Adrenal gland (tissue), 12 donors: ENCODE results near the gene KLF13. TPM values are rescaled to one million over a fixed set of nuclear protein-coding genes. Genes with fewer than 3 reads are reported as not detected.

ENCODE experiments used
- DNase-seq, 7 donors: peaks; one replicate each; pipeline ENCODE4 v3.0.0-alpha.2; 2019 to 2020
- H3K27ac ChIP-seq, 5 donors: fragments of 200-600 bp; sonication (generic) in 4 of 5; 1 replicate in 3 of 5; 2 replicates in 2 of 5; pipeline versions ENCODE4 v1.5.1 to v1.8.0; 2016 to 2020; ENCODE audit warnings: mild to moderate bottlenecking in 1 of 5
- H3K27me3 ChIP-seq: fragments of 200-600 bp; 2 replicates; pipeline ENCODE4 v1.8.0; 2021
- H3K36me3 ChIP-seq, 2 donors: fragments of 200-600 bp; replicated peaks in 1 of 2; 1 replicate in 1 of 2; 2 replicates in 1 of 2; pipeline versions ENCODE4 v1.5.1 to v1.8.0; 2018 to 2022
- H3K4me1 ChIP-seq, 2 donors: fragments of 200-600 bp; replicated peaks in 1 of 2; 1 replicate in 1 of 2; 2 replicates in 1 of 2; pipeline versions ENCODE4 v1.5.1 to v1.8.0; 2018 to 2021
- H3K4me3 ChIP-seq, 4 donors: fragments of 200-600 bp; sonication (generic) in 3 of 4; one replicate each; pipeline ENCODE4 v1.5.1; 2016 to 2018
- H3K9me3 ChIP-seq, 3 donors: fragments of 200-600 bp; sonication (generic) in 1 of 3; replicated peaks in 1 of 3; 1 replicate in 2 of 3; 2 replicates in 1 of 3; pipeline versions ENCODE4 v1.5.1 to v1.8.0; 2016 to 2021
- CTCF ChIP-seq, 6 experiments: fragments of 450-650 bp in 4 of 6; fragments of 200-600 bp in 2 of 6; sonication (generic) in 1 of 6; IDR thresholded peaks; 1 replicate in 5 of 6; 2 replicates in 1 of 6; pipeline versions ENCODE4 v1.5.1 to v1.8.0; 2016 to 2021; ENCODE audit warnings: antibody characterized with exemption in 6 of 6, mild to moderate bottlenecking in 2 of 6, moderate library complexity in 1 of 6
- POLR2A ChIP-seq, 2 donors: fragments of 450-650 bp; IDR thresholded peaks; one replicate each; pipeline ENCODE4 v1.6.1; 2017; ENCODE audit warnings: antibody characterized with exemption in 2 of 2, mild to moderate bottlenecking in 2 of 2, moderate library complexity in 1 of 2
- WGBS, 4 donors: extraction: QIAGEN DNeasy Blood & Tissue Kit in 2 of 4; methylation state at CpG; one replicate each; pipeline versions ENCODE4 v1.1.5 to v1.1.7; 2013 to 2017; 5-methylcytosine and 5-hydroxymethylcytosine counted together
- intact Hi-C, 2 donors: fragments of 100-400 bp; cut with DNase I; formaldehyde crosslinking; loops; one replicate each; pipeline versions ENCODE4 v1.14.1 to v1.15.0; 2022 to 2023
- polyA plus RNA-seq, 3 donors: library from polyadenylated mRNA; stranded (reverse); fragments of 200-250 nt in 2 of 3; fragments of 350-450 nt in 1 of 3; fragmentation: Illumina TruSeq in 1 of 3; extraction: RNeasy Lipid Tissue Mini Kit (QIAGEN cat#74804) in 1 of 3; gene quantifications; one replicate each; pipeline ENCODE4 v1.2.3, GENCODE V29; 2013 to 2014
- total RNA-seq, 9 donors: library from RNA; depleted of rRNA in 4 of 9; stranded (reverse); fragments of >200 nt in 4 of 9; fragments of 120-200 nt in 1 of 9; fragmentation: NEBNext Ultra II Directional in 1 of 9; extraction: Animal tissue kit (Norgen Biotek cat#: 25700) in 1 of 9; gene quantifications; one replicate each; pipeline versions ENCODE4 v1.1.0 to v1.2.4, GENCODE V29; 2013 to 2023
- donor health status: healthy with polysubstance abuse.
- donor health status: Bipolar disorder and iron deficiency.
- donor health status: DM: yes; HTN: yes; CAD: no.
- donor health status: DM: no; HTN: no; CAD: no.
- donor health status: DM: no; HTN: no; CAD: no.
- donor health status: DM: yes; HTN: yes; CAD: no.

KLF13 gene
- total and polyA plus RNA-seq, 12 donors: 8.4 to 65.9 (median 31.9) TPM

GRCh38 chr15:31403096-31403495 lies 76.5 kb downstream of the KLF13 start:
- no peak for TF ChIP-seq CTCF (IDR thresholded peaks at IDR 0.05)
- no peak for TF ChIP-seq POLR2A (IDR thresholded peaks at IDR 0.05)
- H3K27ac ChIP-seq: peak overlapping the region in 2 of 5 donors; percentile 72 to 78
- H3K4me3 ChIP-seq: no peak overlapping the region
- intact Hi-C loops: no loop called here
- DNase-seq: no peak
- WGBS, 4 donors: 66 to 77% (median 73%) methylated on average over 6 of the region's 6 CpGs
- no peaks in the 10 kb centered on the region for H3K27me3 ChIP-seq
- no peaks in the 10 kb centered on the region for H3K36me3 ChIP-seq
- H3K4me1 ChIP-seq: peaks cover 0 to 16% of the 10 kb centered on the region in 2 donors
- H3K9me3 ChIP-seq: no peaks in the 10 kb centered on the region

GRCh38 chr15:31403606-31404005 lies 77.0 kb downstream of the KLF13 start:
- Histone ChIP-seq H3K9me3 (no peaks in the 10 kb centered on the region), H3K4me1 (peaks cover 0 to 11% of the 10 kb centered on the region in 2 donors), H3K36me3 (no peaks in the 10 kb centered on the region), H3K4me3 (no peak overlapping the region), H3K27me3 (no peaks in the 10 kb centered on the region), H3K27ac (peak overlapping the region in 2 of 5 donors; percentile 72 to 78)
- DNase-seq: no peak
- intact Hi-C loops: no loop called here
- 83 to 100% (median 94%) methylated on average over 2 to 5 of the region's 5 CpGs for WGBS, 4 donors
- TF ChIP-seq CTCF (IDR thresholded peaks at IDR 0.05) (no peak), POLR2A (IDR thresholded peaks at IDR 0.05) (no peak)

GRCh38 chr15:31404345-31404744 lies 77.7 kb downstream of the KLF13 start:
- H3K9me3 ChIP-seq: no peaks in the 10 kb centered on the region
- no peaks in the 10 kb centered on the region for H3K27me3 ChIP-seq
- intact Hi-C loops: no loop called here
- 75 to 85% (median 79%) methylated on average over 3 of the region's 3 CpGs for WGBS, 4 donors
- no peak overlapping the region for H3K4me3 ChIP-seq
- H3K36me3 ChIP-seq: no peaks in the 10 kb centered on the region
- H3K4me1 ChIP-seq: peaks cover 0 to 6% of the 10 kb centered on the region in 2 donors
- no peak for DNase-seq
- no peak overlapping the region for H3K27ac ChIP-seq
- no peak for TF ChIP-seq CTCF (IDR thresholded peaks at IDR 0.05)
- TF ChIP-seq POLR2A (IDR thresholded peaks at IDR 0.05): no peak

- no peak overlapping the region for H3K4me3 ChIP-seq
- H3K36me3 ChIP-seq: no peaks in the 10 kb centered on the region
- no peak overlapping the region for H3K27ac ChIP-seq
- no peak for TF ChIP-seq POLR2A (IDR thresholded peaks at IDR 0.05)
- no peak for TF ChIP-seq CTCF (IDR thresholded peaks at IDR 0.05)
- peaks cover 0 to 6% of the 10 kb centered on the region in 2 donors for H3K4me1 ChIP-seq
- no peak for DNase-seq
- no peaks in the 10 kb centered on the region for H3K27me3 ChIP-seq
- peaks cover 0 to 6% (median 5%) of the 10 kb centered on the region in 3 donors for H3K9me3 ChIP-seq
- intact Hi-C loops: no loop called here
- WGBS, 4 donors: 76 to 81% (median 79%) methylated on average over 13 of the region's 13 CpGs
These were observed 78.7 kb downstream of the KLF13 start for GRCh38 chr15:31405200-31405920.
